GM21528 (cell line): Measurements from ENCODE around the gene EPN3.

Source experiments
- ATAC-seq: cut with Tn5 transposase; IDR thresholded peaks from one replicate; pipeline ENCODE4 v1.9.1; 2021; ENCODE audit warnings: mild to moderate bottlenecking, moderate library complexity; ENCODE audit not compliant: unreplicated experiment, low FRiP score

Gene EPN3

GRCh38 chr17:50533720-50534148, 1.2 kb downstream of the EPN3 start:
- no peak for ATAC-seq

- ATAC-seq = no peak
Measured at GRCh38 chr17:50534222-50534978, 1.9 kb downstream of the EPN3 start.

- no peak for ATAC-seq
Measured at GRCh38 chr17:50534979-50535326, 2.4 kb downstream of the EPN3 start.

DNA sequence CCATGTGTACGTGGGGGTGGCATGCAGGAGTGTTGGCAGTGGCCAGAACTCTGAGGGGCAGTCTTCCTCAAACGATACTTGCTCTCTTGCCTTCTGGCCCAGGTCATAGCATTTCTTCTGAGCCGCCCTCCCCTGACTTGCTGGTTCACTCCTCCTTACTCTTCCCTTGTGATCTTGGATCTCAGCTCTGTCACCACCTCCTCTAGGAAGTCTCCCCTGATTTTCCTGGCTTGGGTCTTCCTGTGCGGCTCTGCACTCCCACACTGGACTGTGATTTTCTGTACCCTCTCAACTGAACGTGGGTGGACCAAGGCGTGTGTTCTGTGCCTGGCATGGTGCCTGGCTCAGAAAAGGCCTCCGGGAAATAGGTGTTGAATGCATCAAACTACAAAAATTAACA, 2.9 kb downstream of the EPN3 start:
- ATAC-seq = no peak

DNA sequence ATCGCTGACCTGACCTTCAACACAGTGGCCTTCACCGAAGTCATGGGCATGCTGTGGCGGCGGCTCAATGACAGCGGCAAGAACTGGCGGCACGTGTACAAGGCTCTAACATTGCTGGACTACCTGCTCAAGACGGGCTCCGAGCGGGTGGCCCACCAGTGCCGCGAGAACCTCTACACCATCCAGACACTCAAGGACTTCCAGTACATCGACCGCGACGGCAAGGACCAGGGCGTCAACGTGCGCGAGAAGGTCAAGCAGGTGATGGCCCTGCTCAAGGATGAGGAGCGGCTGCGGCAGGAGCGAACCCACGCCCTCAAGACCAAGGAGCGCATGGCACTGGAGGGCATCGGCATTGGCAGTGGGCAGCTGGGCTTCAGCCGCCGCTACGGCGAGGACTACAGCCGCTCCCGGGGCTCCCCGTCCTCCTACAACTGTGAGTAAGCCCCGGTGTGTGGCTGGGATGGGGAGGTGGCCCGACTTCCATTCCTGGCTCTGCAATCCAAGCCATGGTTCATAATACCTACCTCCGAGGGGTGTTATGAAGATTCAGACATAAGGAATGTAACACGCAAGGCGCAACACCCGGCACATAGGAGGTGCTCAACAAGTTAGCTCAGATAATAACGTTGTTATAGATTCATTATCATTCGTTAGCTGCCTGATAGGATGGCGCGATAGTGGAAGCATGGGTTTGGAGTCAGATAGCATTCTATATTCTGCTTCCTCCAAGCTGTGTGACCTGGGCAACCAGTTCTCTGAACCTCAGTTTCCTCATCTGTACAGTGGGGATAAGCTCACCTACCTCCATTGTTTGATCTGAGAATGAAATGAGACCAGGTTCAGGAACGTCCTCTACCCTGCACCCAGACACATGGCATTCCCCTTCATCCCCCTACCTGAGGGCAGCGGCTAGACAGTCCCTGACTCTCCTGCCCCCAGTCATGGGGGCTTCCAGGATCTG, 4.4 kb downstream of the EPN3 start:
- ATAC-seq = no peak

DNA sequence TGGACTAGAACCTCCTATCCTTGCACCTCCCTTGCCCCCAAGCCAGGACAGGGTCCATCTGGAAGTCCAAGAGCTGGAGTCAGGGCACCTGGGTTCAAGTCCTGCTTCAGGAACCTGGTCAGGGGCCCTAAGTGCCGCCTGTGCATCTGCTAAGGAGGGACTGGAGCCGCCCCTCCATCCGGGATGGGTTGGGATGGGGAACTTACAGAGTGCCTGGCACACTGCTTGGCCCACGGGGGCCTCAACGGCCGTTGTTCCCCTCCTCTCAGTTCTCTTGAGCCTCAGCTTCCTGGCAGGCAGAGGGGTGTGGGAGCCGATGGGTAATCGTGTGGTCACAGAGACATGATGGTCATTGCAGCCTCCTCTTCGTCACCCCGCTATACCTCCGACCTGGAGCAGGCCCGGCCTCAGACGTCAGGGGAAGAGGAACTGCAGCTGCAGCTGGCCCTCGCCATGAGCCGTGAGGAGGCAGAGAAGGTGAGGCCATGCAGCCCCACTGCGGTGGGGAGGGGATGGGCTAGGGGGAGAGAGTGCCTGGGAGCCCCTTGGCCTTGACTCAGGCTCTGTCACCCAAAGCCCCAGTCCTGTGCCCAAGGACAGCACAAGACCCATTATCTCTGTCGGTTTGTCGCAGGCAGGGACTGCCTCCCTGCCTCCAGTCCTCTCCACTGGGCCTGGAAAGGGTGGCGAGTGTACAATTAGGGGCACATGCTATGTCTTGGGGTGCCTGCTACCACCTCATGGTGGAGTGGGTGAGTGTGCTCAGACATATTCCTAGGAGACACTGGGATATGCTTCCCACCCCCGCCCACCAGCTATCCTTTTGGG, 5.4 kb downstream of the EPN3 start:
- ATAC-seq = no peak

- no peak for ATAC-seq
Measured at GRCh38 chr17:50538549-50539410, 6.2 kb downstream of the EPN3 start.

DNA sequence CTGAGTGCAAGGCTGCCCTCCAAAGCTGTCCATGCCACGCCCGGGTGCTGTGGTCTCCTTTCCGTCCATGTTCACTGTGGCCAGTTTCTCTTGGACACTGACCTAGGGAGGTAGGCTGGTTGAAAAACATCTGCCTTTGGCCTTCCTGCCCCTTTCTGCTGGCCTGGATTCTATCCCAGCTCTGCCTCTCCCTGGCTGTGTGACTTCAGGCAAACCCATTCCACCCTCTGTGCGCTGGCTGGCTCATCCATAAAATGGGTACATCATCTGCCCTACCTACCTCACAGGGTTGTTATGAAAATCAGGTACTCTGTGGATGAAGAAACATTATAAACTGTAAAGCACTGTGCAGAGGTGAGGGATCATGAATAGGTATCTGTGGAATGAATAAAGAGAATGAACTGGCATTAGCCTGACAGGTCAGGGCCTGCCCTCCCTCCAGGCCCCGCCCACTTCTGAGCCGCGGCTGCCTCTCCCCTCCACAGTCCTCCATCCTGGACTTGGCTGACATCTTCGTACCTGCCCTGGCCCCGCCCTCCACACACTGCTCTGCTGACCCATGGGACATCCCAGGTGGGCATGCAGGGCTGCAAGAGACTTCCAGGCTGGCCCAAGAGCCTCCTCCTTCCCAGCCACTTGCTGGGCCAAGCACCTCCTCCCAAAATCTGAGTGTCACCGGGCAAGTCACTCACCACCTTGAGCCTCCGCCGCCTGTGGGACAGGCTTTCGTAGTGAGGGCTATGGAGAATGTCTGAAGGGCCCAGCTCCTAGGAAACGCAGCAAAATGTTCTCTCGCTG, 7.4 kb downstream of the EPN3 start:
- no peak for ATAC-seq

DNA sequence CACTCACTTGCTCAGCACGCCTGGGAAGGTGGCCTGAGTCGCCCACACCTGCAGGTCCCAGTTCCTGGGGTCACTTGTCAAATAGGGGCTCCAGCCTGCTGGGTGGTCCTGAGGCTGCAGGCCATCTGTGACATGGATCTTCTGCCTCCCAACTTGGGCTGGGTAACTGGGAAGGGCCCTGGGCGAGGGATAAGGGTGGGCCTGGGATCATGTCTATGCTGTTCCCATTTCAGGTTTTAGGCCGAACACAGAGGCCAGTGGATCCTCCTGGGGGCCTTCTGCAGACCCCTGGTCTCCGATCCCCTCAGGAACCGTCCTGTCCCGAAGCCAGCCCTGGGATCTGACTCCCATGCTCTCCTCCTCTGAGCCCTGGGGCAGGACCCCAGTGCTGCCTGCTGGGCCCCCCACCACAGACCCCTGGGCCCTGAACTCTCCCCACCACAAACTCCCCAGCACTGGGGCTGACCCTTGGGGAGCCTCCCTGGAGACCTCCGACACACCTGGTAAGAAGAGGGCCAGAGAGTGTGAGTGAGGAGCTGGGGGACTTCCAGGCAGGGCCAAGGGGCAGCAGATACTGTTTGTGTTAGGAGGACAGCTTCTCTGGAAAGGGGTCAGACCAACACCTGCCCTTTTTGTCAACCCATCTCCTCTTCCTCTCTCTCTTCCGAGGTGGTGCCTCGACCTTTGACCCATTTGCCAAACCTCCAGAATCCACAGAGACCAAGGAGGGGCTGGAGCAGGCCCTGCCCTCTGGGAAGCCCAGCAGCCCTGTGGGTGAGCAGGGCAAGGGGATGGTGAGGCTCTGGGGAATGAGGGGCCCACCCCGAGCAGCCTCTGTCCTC, 8.2 kb downstream of the EPN3 start:
- no peak for ATAC-seq

- ATAC-seq = no peak
Measured at GRCh38 chr17:50541402-50541715, 8.8 kb downstream of the EPN3 start.

GRCh38 chr17:50541716-50542688, 9.5 kb downstream of the EPN3 start:
- peak; percentile 66 for ATAC-seq

- ATAC-seq = no peak
Measured at GRCh38 chr17:50542795-50543774, 10.6 kb downstream of the EPN3 start.

DNA sequence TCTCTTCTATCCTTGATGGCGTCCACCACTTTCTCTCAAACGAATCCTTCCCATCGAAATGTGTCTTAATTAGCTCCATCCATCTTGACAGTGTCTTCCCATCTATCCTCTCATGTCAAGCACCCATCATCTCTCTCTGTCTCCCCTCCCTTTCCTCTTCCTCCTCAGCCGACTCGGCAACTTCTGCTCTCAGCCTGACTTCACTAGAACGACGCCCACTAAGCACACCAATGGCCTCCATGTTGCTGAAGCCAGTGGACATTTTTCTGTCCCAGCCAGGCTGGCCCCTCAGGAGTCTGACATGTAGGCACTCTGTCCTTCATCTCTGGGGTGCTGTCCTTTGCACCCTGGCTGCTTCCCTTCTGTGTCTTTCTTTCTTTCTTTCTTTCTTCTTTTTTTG, 12.0 kb downstream of the EPN3 start:
- ATAC-seq = no peak

- ATAC-seq = no peak
Measured at GRCh38 chr17:50545311-50545710, 12.8 kb downstream of the EPN3 start.

GRCh38 chr17:50546701-50547034, 14.1 kb downstream of the EPN3 start:
- ATAC-seq = no peak

GRCh38 chr17:50547035-50547735, 14.7 kb downstream of the EPN3 start, which contains the start of gene SPATA20:
Gene SPATA20, plus strand, starts transcription at chr17:50547174. Its CDS starts 35 bp downstream, at chr17:50547209.
- ATAC-seq = peak; percentile 62
